Mesenchymal stem cell (in vitro differentiated cells and primary cell): ENCODE data around the gene AGFG1.
A peak's percentile ranks its signal among the peaks of the same experiment; 100 is the strongest.

Source experiments
- DNase-seq: peaks from one replicate; pipeline ENCODE4 v3.0.0-alpha.2; 2013
- H2AFZ ChIP-seq: one replicate; pipeline ENCODE4 v1.6.1; 2013; ENCODE audit warnings: low read depth, mild to moderate bottlenecking, control low read depth, inconsistent platforms, low read length, moderate library complexity
- H2AK5ac ChIP-seq: 2 replicates; pipeline ENCODE4 v1.6.1; 2013; ENCODE audit warnings: low read length, moderate library complexity, mild to moderate bottlenecking, inconsistent platforms; ENCODE audit not compliant: severe bottlenecking
- H2BK120ac ChIP-seq: one replicate; pipeline ENCODE4 v1.6.1; 2013; ENCODE audit warnings: low read depth, mild to moderate bottlenecking, inconsistent platforms, low read length, moderate library complexity
- H2BK12ac ChIP-seq, 2 experiments: one replicate each; pipeline ENCODE4 v1.6.1; 2013; ENCODE audit warnings: inconsistent platforms in 2 of 2, low read length in 2 of 2, mild to moderate bottlenecking in 2 of 2, moderate library complexity in 2 of 2, control low read depth in 1 of 2
- H2BK15ac ChIP-seq: one replicate; pipeline ENCODE4 v1.6.1; 2013; ENCODE audit warnings: mild to moderate bottlenecking, low read depth, inconsistent platforms; ENCODE audit not compliant: poor library complexity, severe bottlenecking
- H2BK5ac ChIP-seq: 2 replicates; pipeline ENCODE4 v1.6.1; 2013; ENCODE audit warnings: low read depth, mild to moderate bottlenecking, low read length, control low read depth, inconsistent platforms; ENCODE audit not compliant: poor library complexity, severe bottlenecking
- H3K14ac ChIP-seq, 2 experiments: one replicate each; pipeline ENCODE4 v1.6.1; 2013; ENCODE audit warnings: inconsistent platforms in 2 of 2, low read length in 2 of 2, control low read depth in 1 of 2, mild to moderate bottlenecking in 1 of 2, moderate library complexity in 1 of 2
- H3K18ac ChIP-seq, 2 experiments: one replicate each; pipeline ENCODE4 v1.6.1; 2013; ENCODE audit warnings: inconsistent platforms in 2 of 2, low read length in 2 of 2, control low read depth in 1 of 2, low read depth in 1 of 2, mild to moderate bottlenecking in 1 of 2
- H3K23ac ChIP-seq, 2 experiments: one replicate each; pipeline ENCODE4 v1.6.1; 2013; ENCODE audit warnings: inconsistent platforms in 2 of 2, low read length in 2 of 2, mild to moderate bottlenecking in 2 of 2, moderate library complexity in 2 of 2, control low read depth in 1 of 2
- H3K27ac ChIP-seq: 2 replicates; pipeline ENCODE4 v1.5.1; 2013; ENCODE audit warnings: mild to moderate bottlenecking, moderate library complexity, low read length, control low read depth, inconsistent platforms; ENCODE audit not compliant: poor library complexity, severe bottlenecking
- H3K27me3 ChIP-seq, 2 experiments: 2 replicates each; pipeline versions ENCODE4 v1.6.1 to v1.7.0; 2013; ENCODE audit warnings: low read length in 2 of 2, mild to moderate bottlenecking in 2 of 2, moderate library complexity in 2 of 2, control low read depth in 1 of 2, inconsistent platforms in 1 of 2; ENCODE audit not compliant: control insufficient read depth in 1 of 2, insufficient read depth in 1 of 2
- H3K36me3 ChIP-seq, 2 experiments: 2 replicates each; pipeline versions ENCODE4 v1.6.1 to v1.7.0; 2013; ENCODE audit warnings: low read length in 2 of 2, control low read depth in 1 of 2, inconsistent platforms in 1 of 2, low read depth in 1 of 2, mild to moderate bottlenecking in 1 of 2; ENCODE audit not compliant: insufficient read depth in 2 of 2, control insufficient read depth in 1 of 2
- H3K4ac ChIP-seq, 2 experiments: one replicate each; pipeline ENCODE4 v1.6.1; 2013; ENCODE audit warnings: inconsistent platforms in 2 of 2, low read length in 2 of 2, mild to moderate bottlenecking in 2 of 2, moderate library complexity in 2 of 2, control low read depth in 1 of 2, low read depth in 1 of 2
- H3K4me1 ChIP-seq: 2 replicates; pipeline ENCODE4 v1.6.1; 2013; ENCODE audit warnings: low read depth, low read length, control low read depth; ENCODE audit not compliant: control insufficient read depth, insufficient read depth
- H3K4me2 ChIP-seq: 2 replicates; pipeline ENCODE4 v1.6.1; 2013; ENCODE audit warnings: low read length, mild to moderate bottlenecking, inconsistent platforms; ENCODE audit not compliant: poor library complexity, severe bottlenecking
- H3K4me3 ChIP-seq, 2 experiments: 2 replicates each; pipeline versions ENCODE4 v1.5.1 to v1.7.0; 2013; ENCODE audit warnings: low read length in 2 of 2, mild to moderate bottlenecking in 2 of 2, control low read depth in 1 of 2, low read depth in 1 of 2; ENCODE audit not compliant: insufficient read depth in 1 of 2
- H3K79me1 ChIP-seq: replicated peaks from 2 replicates; pipeline ENCODE4 v1.6.1; 2013; ENCODE audit warnings: mild to moderate bottlenecking, control low read depth, low read length, inconsistent platforms; ENCODE audit not compliant: poor library complexity, severe bottlenecking
- H3K9ac ChIP-seq: 2 replicates; pipeline ENCODE4 v1.7.0; 2013; ENCODE audit warnings: mild to moderate bottlenecking, low read length, moderate library complexity
- H3K9me3 ChIP-seq: 2 replicates; pipeline ENCODE4 v1.7.0; 2013; ENCODE audit warnings: mild to moderate bottlenecking, low read length; ENCODE audit not compliant: control insufficient read depth
- H4K8ac ChIP-seq: one replicate; pipeline ENCODE4 v1.6.1; 2013; ENCODE audit warnings: inconsistent platforms, mild to moderate bottlenecking, low read length, moderate library complexity
- H4K91ac ChIP-seq: one replicate; pipeline ENCODE4 v1.6.1; 2013; ENCODE audit warnings: mild to moderate bottlenecking, low read length, inconsistent platforms
- WGBS: methylation state at CpG from one replicate; pipeline ENCODE4 v1.1.7; 2013; ENCODE audit warnings: mixed read lengths; 5-methylcytosine and 5-hydroxymethylcytosine counted together

AGFG1 gene

GRCh38 chr2:227570615-227571014, 98.7 kb downstream of the AGFG1 start:
- no peaks in the 10 kb centered on the region for H3K4me1 ChIP-seq
- H4K91ac ChIP-seq: no peak overlapping the region
- no peak overlapping the region for H4K8ac ChIP-seq
- no peaks in the 10 kb centered on the region for H3K79me1 ChIP-seq
- H3K23ac ChIP-seq: no peak overlapping the region
- H3K27me3 ChIP-seq: no peaks in the 10 kb centered on the region
- no peak overlapping the region for H3K4me2 ChIP-seq
- no peak overlapping the region for H3K18ac ChIP-seq
- peaks cover 3 to 7% of the 10 kb centered on the region in 2 experiments for H3K36me3 ChIP-seq
- no peak overlapping the region for H3K9ac ChIP-seq
- H3K4me3 ChIP-seq: no peak overlapping the region
- no peak overlapping the region for H2AK5ac ChIP-seq
- H3K14ac ChIP-seq: no peak overlapping the region
- H3K4ac ChIP-seq: no peak overlapping the region
- no peaks in the 10 kb centered on the region for H3K9me3 ChIP-seq
- H3K27ac ChIP-seq: peak overlapping the region; percentile 21
- no peak overlapping the region for H2BK5ac ChIP-seq
- H2BK120ac ChIP-seq: no peak overlapping the region
- no peak overlapping the region for H2AFZ ChIP-seq
- no peak overlapping the region for H2BK12ac ChIP-seq
- no peak for DNase-seq
- WGBS: 54% methylated on average over 1 of the region's 1 CpG
- H2BK15ac ChIP-seq: no peak overlapping the region

- Histone ChIP-seq H4K91ac (no peak overlapping the region), H3K9ac (no peak overlapping the region), H2AFZ (no peak overlapping the region), H2AK5ac (no peak overlapping the region), H4K8ac (no peak overlapping the region), H2BK120ac (no peak overlapping the region), H3K36me3 (no peaks in the 10 kb centered on the region), H3K27me3 (no peaks in the 10 kb centered on the region), H3K14ac (no peak overlapping the region), H2BK5ac (no peak overlapping the region), H3K18ac (no peak overlapping the region), H3K79me1 (no peaks in the 10 kb centered on the region), H3K4ac (no peak overlapping the region), H2BK15ac (no peak overlapping the region), H3K9me3 (no peaks in the 10 kb centered on the region), H3K4me1 (no peaks in the 10 kb centered on the region), H3K4me2 (no peak overlapping the region), H3K4me3 (no peak overlapping the region), H2BK12ac (no peak overlapping the region), H3K27ac (no peak overlapping the region), H3K23ac (no peak overlapping the region)
- no peak for DNase-seq
Observed at GRCh38 chr2:227576110-227576509, 104.2 kb downstream of the AGFG1 start.

- no peak overlapping the region for H2BK15ac ChIP-seq
- no peak overlapping the region for H3K4ac ChIP-seq
- no peak overlapping the region for H3K4me3 ChIP-seq
Observed at GRCh38 chr2:227576812-227577211, 104.9 kb downstream of the AGFG1 start.

GRCh38 chr2:227577555-227577954, 105.6 kb downstream of the AGFG1 start:
- H3K27ac ChIP-seq: no peak overlapping the region

More at GRCh38 chr2:227576812-227577211, 104.9 kb downstream of the AGFG1 start:
- Histone ChIP-seq H2AK5ac (no peak overlapping the region), H2BK12ac (no peak overlapping the region), H2BK120ac (no peak overlapping the region), H3K79me1 (no peaks in the 10 kb centered on the region), H2BK5ac (no peak overlapping the region), H3K9ac (no peak overlapping the region), H3K4me2 (no peak overlapping the region), H3K23ac (no peak overlapping the region), H3K27me3 (no peaks in the 10 kb centered on the region), H3K4me1 (no peaks in the 10 kb centered on the region), H4K91ac (no peak overlapping the region), H4K8ac (no peak overlapping the region), H3K18ac (no peak overlapping the region), H3K36me3 (no peaks in the 10 kb centered on the region), H2AFZ (no peak overlapping the region), H3K14ac (no peak overlapping the region), H3K27ac (no peak overlapping the region), H3K9me3 (no peaks in the 10 kb centered on the region)
- 59% methylated on average over 1 of the region's 2 CpGs for WGBS
- DNase-seq: no peak

More at GRCh38 chr2:227577555-227577954, 105.6 kb downstream of the AGFG1 start:
- Histone ChIP-seq H2BK15ac (no peak overlapping the region), H2BK12ac (no peak overlapping the region), H3K79me1 (no peaks in the 10 kb centered on the region), H3K9me3 (peaks cover 5% of the 10 kb centered on the region), H4K8ac (no peak overlapping the region), H3K18ac (no peak overlapping the region), H2BK5ac (no peak overlapping the region), H3K4me3 (no peak overlapping the region), H3K9ac (no peak overlapping the region), H4K91ac (no peak overlapping the region), H2BK120ac (no peak overlapping the region), H3K4me2 (no peak overlapping the region), H2AFZ (no peak overlapping the region), H3K4me1 (no peaks in the 10 kb centered on the region), H2AK5ac (no peak overlapping the region), H3K36me3 (no peaks in the 10 kb centered on the region), H3K14ac (no peak overlapping the region), H3K27me3 (no peaks in the 10 kb centered on the region), H3K23ac (no peak overlapping the region), H3K4ac (no peak overlapping the region)
- no peak for DNase-seq
- no CpG with 5 or more reads among the region's 2 CpGs for WGBS
